Measurements from ENCODE around the gene ADRB2.

The ADRB2 gene

GRCh38 chr5:148788636-148789035 is 37.8 kb upstream of the ADRB2 start:
- H3K27ac ChIP-seq = no peak overlapping the region
- no peak for TF ChIP-seq ZFX (IDR thresholded peaks at IDR 0.05; ENCODE audit: borderline replicate concordance)
- no peak for TF ChIP-seq CTCF (IDR thresholded peaks at IDR 0.05)

DNA sequence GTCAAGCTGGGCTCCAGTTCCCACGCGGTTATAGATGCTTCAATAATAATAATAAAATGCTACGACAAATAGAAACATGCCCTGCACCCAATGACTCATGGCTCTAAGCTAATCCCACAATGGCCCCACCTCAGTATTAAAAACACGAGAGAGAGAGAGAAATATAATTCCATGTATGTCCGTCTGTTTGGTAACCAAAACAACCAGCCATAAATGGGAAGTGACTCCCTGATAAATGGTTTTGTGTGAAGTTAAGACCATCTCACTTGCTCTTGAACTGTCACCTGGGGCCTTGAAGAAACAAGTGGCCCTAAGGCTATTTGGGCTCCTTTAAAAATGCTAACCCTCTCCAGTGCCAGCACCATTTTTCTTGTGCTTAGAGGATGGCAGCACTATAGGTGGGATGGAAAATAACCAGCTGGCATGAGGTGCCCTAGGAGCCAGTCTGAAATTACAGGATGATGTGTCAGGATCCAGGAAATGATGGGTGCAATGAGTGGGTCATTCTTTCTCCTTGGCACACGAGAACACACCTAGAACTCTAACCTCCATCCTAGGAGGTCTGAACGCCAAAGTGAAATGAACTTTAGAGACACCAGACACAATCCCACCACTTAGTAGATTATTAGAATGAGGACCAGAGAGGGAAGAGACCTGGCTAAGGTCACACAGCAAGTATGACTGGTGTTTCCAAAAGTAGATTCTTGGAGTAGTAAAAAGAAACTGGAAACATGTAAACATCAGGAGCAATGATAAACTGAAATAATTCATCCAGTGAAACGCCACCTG is 35.7 kb upstream of the ADRB2 start:
- TF ChIP-seq CTCF (IDR thresholded peaks at IDR 0.05) (no peak), ZFX (IDR thresholded peaks at IDR 0.05; ENCODE audit: borderline replicate concordance) (no peak)
- H3K27ac ChIP-seq = no peak overlapping the region

GRCh38 chr5:148791334-148791667 is 35.1 kb upstream of the ADRB2 start:
- H3K27ac ChIP-seq = no peak overlapping the region
- TF ChIP-seq ZFX (IDR thresholded peaks at IDR 0.05; ENCODE audit: borderline replicate concordance) = no peak

GRCh38 chr5:148791696-148792095 is 34.7 kb upstream of the ADRB2 start:
- no peak overlapping the region for H3K27ac ChIP-seq
- TF ChIP-seq ZFX (IDR thresholded peaks at IDR 0.05; ENCODE audit: borderline replicate concordance) (no peak), CTCF (IDR thresholded peaks at IDR 0.05) (no peak)

DNA sequence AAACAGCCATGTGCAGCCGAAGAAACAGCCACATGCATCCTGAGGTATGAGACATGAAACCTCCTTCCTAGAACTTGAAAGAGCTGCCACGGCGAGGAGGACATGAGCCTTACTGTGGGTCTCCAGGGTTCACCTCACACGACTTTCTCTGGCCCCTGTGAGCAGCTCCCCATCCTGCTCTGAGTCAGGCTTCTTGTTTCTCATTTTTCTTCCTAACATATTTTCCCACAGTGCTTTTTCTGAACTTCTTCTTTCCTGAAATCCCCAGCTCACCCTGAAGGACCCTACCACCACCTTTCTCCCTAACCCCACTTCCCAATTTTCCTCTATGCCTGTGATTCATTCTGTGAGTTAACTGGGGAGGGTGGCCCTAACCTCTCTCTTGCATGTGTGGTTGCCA is 33.7 kb upstream of the ADRB2 start:
- TF ChIP-seq ZFX (IDR thresholded peaks at IDR 0.05; ENCODE audit: borderline replicate concordance) = no peak
- no peak for TF ChIP-seq CTCF (IDR thresholded peaks at IDR 0.05)
- no peak overlapping the region for H3K27ac ChIP-seq

DNA sequence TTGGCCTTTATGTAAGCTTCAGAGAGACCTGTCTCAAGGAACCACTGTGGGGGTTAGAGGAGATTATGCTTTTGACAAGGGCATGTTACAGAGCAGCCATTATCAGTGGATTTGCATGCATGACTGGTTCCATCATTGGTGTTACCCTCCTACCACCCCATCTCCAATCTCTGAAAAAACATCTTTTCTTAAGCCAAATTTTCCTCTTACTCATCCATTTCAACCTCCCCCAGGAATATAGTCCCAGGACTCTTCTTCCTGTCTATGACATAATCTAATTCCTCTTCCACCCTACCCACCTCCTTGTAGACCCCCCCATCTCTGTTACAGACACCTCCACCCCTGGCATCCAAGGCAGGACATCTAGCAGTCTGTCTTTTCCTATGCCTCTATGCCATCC is 33.1 kb upstream of the ADRB2 start:
- TF ChIP-seq CTCF (IDR thresholded peaks at IDR 0.05) = no peak
- TF ChIP-seq ZFX (IDR thresholded peaks at IDR 0.05; ENCODE audit: borderline replicate concordance) = no peak
- no peak overlapping the region for H3K27ac ChIP-seq

DNA sequence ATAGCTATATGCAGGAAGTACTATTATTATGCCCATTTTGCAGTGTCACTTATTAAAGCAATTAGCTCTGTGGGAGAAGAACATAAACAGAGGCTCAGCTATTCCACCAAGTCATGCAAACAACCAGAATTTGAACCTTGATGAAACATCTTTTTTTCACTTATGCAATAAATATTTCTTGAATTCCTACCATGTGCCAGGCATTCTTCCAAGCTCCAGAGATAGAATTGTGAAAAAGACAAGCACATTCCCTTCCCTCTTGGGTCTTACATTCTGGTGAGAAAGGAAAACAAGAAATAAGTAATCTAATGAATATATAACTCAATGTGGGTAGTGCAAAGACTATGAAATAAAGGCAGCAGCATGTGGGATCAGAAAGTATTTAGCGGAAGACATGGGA is 32.1 kb upstream of the ADRB2 start:
- no peak overlapping the region for H3K27ac ChIP-seq
- TF ChIP-seq CTCF (IDR thresholded peaks at IDR 0.05) (no peak), ZFX (IDR thresholded peaks at IDR 0.05; ENCODE audit: borderline replicate concordance) (no peak)

Measured in 22Rv1 (cell line).